Measurements from ENCODE around the gene SSX3.
A peak's percentile ranks its signal among the peaks of the same experiment; 100 is the strongest.
"Not testable (repeated sequence)": the region's sequence is repeated elsewhere in the genome, so short reads cannot be mapped to it uniquely, and the experiment has no call there.

Gene SSX3
- long read RNA-seq, result 0 reads

GRCh38 chrX:48356315-48357094 lies at the start of gene SSX3:
SSX3 (minus strand) TSS chrX:48356703; CDS start chrX:48355249, 1,454 bp downstream.
- not testable (repeated sequence) for H3K4me3 ChIP-seq (replicated peaks; ENCODE audit: insufficient read depth, low read length); H3K27me3 ChIP-seq (ENCODE audit: insufficient read depth, poor library complexity, severe bottlenecking); H3K27ac ChIP-seq (replicated peaks); DNase-seq (ENCODE audit: low read depth in 1 of 2, low spot score in 1 of 2)

GRCh38 chrX:48397825-48398224 lies 41.3 kb upstream of the SSX3 start:
- H3K27me3 ChIP-seq (ENCODE audit: insufficient read depth, poor library complexity, severe bottlenecking); H3K27ac ChIP-seq (replicated peaks); H3K4me3 ChIP-seq (replicated peaks; ENCODE audit: insufficient read depth, low read length): not testable (repeated sequence)
- DNase-seq (ENCODE audit: low read depth in 1 of 2, low spot score in 1 of 2), result peak in 1 of 2 experiments; percentile 0

GRCh38 chrX:48396931-48397330 lies 40.4 kb upstream of the SSX3 start:
- H3K27ac ChIP-seq (replicated peaks); DNase-seq (ENCODE audit: low read depth in 1 of 2, low spot score in 1 of 2); H3K27me3 ChIP-seq (ENCODE audit: insufficient read depth, poor library complexity, severe bottlenecking); H3K4me3 ChIP-seq (replicated peaks; ENCODE audit: insufficient read depth, low read length): not testable (repeated sequence)

- not testable (repeated sequence) for H3K27me3 ChIP-seq (ENCODE audit: insufficient read depth, poor library complexity, severe bottlenecking); H3K4me3 ChIP-seq (replicated peaks; ENCODE audit: insufficient read depth, low read length); DNase-seq (ENCODE audit: low read depth in 1 of 2, low spot score in 1 of 2); H3K27ac ChIP-seq (replicated peaks)
Measured at GRCh38 chrX:48383239-48383638, 26.7 kb upstream of the SSX3 start, which contains the start of gene SSX4. SSX4 (plus strand) TSS chrX:48383539; CDS start chrX:48384054, 515 bp downstream.

- DNase-seq (ENCODE audit: low read depth in 1 of 2, low spot score in 1 of 2); H3K27me3 ChIP-seq (ENCODE audit: insufficient read depth, poor library complexity, severe bottlenecking); H3K4me3 ChIP-seq (replicated peaks; ENCODE audit: insufficient read depth, low read length); H3K27ac ChIP-seq (replicated peaks): not testable (repeated sequence)
Measured at GRCh38 chrX:48370408-48370807, 13.9 kb upstream of the SSX3 start.

GRCh38 chrX:48367717-48368408 lies 11.4 kb upstream of the SSX3 start:
- not testable (repeated sequence) for DNase-seq (ENCODE audit: low read depth in 1 of 2, low spot score in 1 of 2); H3K27me3 ChIP-seq (ENCODE audit: insufficient read depth, poor library complexity, severe bottlenecking); H3K4me3 ChIP-seq (replicated peaks; ENCODE audit: insufficient read depth, low read length); H3K27ac ChIP-seq (replicated peaks)

- H3K4me3 ChIP-seq (replicated peaks; ENCODE audit: insufficient read depth, low read length); DNase-seq (ENCODE audit: low read depth in 1 of 2, low spot score in 1 of 2); H3K27ac ChIP-seq (replicated peaks); H3K27me3 ChIP-seq (ENCODE audit: insufficient read depth, poor library complexity, severe bottlenecking): not testable (repeated sequence)
Measured at GRCh38 chrX:48359281-48359680, 2.8 kb upstream of the SSX3 start.

- Histone ChIP-seq H3K27me3 (ENCODE audit: insufficient read depth, poor library complexity, severe bottlenecking) (no peaks in the 10 kb centered on the region), H3K4me3 (replicated peaks; ENCODE audit: insufficient read depth, low read length) (no peak overlapping the region), H3K27ac (replicated peaks) (no peak overlapping the region)
- TF ChIP-seq POLR2AphosphoS5 (IDR thresholded peaks at IDR 0.05; ENCODE audit: low read depth), result no peak
- no peak for TF ChIP-seq GABPA (IDR thresholded peaks at IDR 0.05; ENCODE audit: low read depth)
- TF ChIP-seq REST (IDR thresholded peaks at IDR 0.05; ENCODE audit: insufficient replicate concordance, low read depth), result no peak
- no peak for DNase-seq (ENCODE audit: low read depth in 1 of 2, low spot score in 1 of 2)
Measured at GRCh38 chrX:48357681-48358080, 1.2 kb upstream of the SSX3 start.

GRCh38 chrX:48346059-48346458 lies 10.4 kb downstream of the SSX3 start:
- DNase-seq (ENCODE audit: low read depth in 1 of 2, low spot score in 1 of 2); H3K27me3 ChIP-seq (ENCODE audit: insufficient read depth, poor library complexity, severe bottlenecking); H3K27ac ChIP-seq (replicated peaks); H3K4me3 ChIP-seq (replicated peaks; ENCODE audit: insufficient read depth, low read length): not testable (repeated sequence)

GRCh38 chrX:48313996-48314395 lies 42.5 kb downstream of the SSX3 start:
- not testable (repeated sequence) for H3K4me3 ChIP-seq (replicated peaks; ENCODE audit: insufficient read depth, low read length); H3K27ac ChIP-seq (replicated peaks); DNase-seq (ENCODE audit: low read depth in 1 of 2, low spot score in 1 of 2); H3K27me3 ChIP-seq (ENCODE audit: insufficient read depth, poor library complexity, severe bottlenecking)
